GM12873 (cell line): ENCODE measurements around the gene ANKRD40.

Source experiments
- CTCF ChIP-seq: IDR thresholded peaks from 2 replicates; pipeline ENCODE4 v1.5.1; 2012; ENCODE audit warnings: low read depth, mild to moderate bottlenecking, moderate library complexity, low read length, control low read depth; ENCODE audit not compliant: insufficient read depth; ENCODE audit errors: missing control alignments

The ANKRD40 gene

DNA sequence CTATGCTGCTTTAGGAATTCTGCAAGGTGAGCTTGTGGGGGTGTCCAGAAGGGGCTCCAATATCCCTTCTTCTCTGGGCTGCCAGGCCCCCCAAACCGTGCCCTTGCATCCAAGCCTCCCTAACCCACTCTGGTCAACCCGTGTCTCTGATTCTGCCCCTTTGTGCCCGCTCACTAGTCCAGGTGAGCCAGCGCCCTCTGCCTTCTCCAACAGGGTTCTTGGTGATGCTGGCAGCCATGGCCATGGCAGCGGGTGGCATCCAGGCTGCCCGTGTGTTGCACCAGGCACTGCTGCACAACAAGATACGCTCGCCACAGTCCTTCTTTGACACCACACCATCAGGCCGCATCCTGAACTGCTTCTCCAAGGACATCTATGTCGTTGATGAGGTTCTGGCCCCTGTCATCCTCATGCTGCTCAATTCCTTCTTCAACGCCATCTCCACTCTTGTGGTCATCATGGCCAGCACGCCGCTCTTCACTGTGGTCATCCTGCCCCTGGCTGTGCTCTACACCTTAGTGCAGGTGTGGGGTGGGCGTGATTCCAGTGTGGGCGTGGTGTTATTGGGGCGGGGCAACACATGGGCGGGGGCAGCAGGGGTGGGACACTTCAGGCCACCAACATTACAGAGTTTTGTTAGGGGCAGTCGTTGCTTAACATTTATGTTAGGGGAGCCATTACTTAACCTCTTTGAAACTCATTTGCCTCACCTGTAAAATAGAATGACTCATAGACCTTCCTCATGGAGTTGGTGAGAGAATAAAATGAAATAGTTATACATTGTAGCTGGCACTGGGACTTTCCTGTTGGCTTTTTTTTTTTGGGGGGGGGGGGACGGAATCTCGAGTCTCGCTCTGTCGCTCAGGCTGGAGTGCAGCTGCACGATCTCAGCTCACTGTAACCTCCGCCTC, 31.4 kb downstream of the ANKRD40 start:
- TF ChIP-seq CTCF, result no peak

DNA sequence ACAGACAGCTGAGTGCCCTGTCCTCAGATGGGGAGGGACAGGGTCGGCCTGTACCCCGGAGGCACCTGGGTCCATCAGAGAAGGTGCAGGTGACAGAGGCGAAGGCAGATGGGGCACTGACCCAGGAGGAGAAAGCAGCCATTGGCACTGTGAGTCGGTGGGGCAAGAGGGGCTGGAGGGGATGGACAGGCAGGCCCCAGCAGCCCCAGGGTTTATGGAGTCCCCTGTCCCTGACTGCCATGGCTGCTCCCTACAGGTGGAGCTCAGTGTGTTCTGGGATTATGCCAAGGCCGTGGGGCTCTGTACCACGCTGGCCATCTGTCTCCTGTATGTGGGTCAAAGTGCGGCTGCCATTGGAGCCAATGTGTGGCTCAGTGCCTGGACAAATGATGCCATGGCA, 32.1 kb downstream of the ANKRD40 start:
- TF ChIP-seq CTCF, result no peak

DNA sequence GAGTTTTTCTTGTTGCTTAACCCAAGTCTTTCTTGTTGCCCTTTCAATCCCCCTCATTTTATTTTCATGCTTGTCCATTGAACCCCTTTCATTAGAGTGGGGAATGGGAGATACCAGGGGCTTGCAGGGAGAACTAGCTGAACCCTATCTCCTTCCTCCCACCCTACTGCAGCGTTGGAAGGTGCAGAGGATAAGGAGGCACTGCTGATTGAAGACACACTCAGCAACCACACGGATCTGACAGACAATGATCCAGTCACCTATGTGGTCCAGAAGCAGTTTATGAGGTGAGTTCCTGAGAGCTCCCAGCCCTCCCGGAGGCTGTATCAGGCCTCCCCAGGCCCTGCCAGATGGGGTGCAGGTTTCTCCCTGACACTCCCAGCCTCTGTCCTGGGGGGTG, 32.5 kb downstream of the ANKRD40 start:
- TF ChIP-seq CTCF, result no peak

GRCh38 chr17:50672831-50673551, 34.7 kb downstream of the ANKRD40 start:
- TF ChIP-seq CTCF, result no peak

DNA sequence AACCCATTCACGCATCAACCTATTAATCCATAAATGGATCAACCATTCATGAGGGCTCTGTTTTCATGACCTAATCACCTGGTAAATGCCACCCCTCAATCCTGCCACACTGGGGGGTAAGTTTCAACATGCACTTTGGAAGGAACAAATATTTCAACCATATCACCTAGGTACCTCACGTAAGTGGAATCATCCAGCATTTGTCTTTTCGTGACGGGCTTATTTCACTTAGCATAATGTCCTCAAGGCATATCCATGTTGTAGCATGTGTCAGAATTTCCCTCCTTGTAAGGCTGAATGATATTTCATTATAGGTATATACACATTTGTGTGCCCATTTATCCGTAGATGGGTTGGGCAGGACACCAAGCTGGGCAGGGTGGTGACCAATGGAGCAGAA, 35.6 kb downstream of the ANKRD40 start:
- no peak for TF ChIP-seq CTCF

- no peak for TF ChIP-seq CTCF
Measured at GRCh38 chr17:50668838-50669581, 38.7 kb downstream of the ANKRD40 start.
